Activated CD8-positive, alpha-beta memory T cell treated with anti-CD3 and anti-CD28 coated beads for 36 hours (primary cell): Measurements from ENCODE around the gene LHFPL6. TPM values are rescaled to one million over a fixed set of nuclear protein-coding genes. Genes with fewer than 3 reads are reported as not detected.

Experiments
- CTCF ChIA-PET: fragments of 350-600 bp; sonication (Branson Sonifier 250); formaldehyde crosslinking; loops from one replicate; lab custom pipeline; 2021; ENCODE audit warnings: antibody characterized with exemption; lab: Charles Lee
- POLR2A ChIA-PET: fragments of 350-600 bp; sonication (Branson Sonifier 250); formaldehyde crosslinking; loops from one replicate; lab custom pipeline; 2021; ENCODE audit warnings: antibody characterized with exemption; lab: Charles Lee
- total RNA-seq, 2 experiments: library from RNA; stranded (reverse); gene quantifications; one replicate each; pipeline ENCODE4 v1.2.3, GENCODE V29; 2021

Gene LHFPL6
- total RNA-seq, 2 experiments from 2014 or later, result 3.3 to 3.6 TPM

DNA sequence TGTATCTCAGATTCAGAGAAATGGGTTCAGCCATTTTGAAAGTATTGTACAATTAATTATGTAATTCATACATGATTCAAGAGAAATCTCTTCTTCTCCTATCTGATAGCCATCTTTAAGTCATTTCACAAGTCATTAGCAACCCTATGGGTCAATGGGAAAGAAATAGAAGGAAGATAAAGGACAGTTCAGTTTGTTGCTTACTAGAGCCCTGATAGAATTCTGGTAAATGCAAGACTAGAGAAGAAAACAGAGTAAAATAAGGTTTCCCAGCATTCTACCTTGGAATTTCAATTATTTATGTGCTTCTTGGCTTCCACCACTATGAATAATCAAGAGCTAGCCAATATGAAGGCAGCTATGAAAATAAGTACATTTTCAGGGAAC is 117.7 kb downstream of the LHFPL6 start:
- ChIA-PET POLR2A (no interaction called here), CTCF (no interaction called here)

- ChIA-PET CTCF (no interaction called here), POLR2A (no interaction called here)
Observed at GRCh38 chr13:39484506-39485313, 118.3 kb downstream of the LHFPL6 start.

DNA sequence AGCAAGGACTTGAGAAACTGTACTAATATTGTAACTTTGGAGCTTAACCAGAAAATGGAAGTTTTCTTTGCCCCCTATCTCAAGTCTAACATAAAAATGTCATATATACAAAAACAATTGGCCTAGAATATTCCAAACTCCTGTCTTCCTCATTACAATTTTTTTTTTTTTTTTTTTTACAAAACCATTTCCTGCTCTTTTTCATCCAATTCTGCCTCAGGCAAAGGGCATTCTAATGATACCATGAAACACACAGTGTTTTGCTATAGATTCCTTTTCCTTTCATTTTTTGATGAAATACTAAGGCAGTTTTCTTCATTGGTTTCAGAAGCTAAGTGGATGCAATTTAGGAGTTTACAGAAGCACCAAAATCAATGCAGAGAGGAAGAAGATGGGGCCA is 119.7 kb downstream of the LHFPL6 start:
- CTCF ChIA-PET, result no interaction called here

GRCh38 chr13:39481491-39481890 is 121.5 kb downstream of the LHFPL6 start:
- CTCF ChIA-PET, result no interaction called here
- POLR2A ChIA-PET, result no interaction called here

More for the DNA sequence above, 119.7 kb downstream of the LHFPL6 start:
- POLR2A ChIA-PET, result no interaction called here

DNA sequence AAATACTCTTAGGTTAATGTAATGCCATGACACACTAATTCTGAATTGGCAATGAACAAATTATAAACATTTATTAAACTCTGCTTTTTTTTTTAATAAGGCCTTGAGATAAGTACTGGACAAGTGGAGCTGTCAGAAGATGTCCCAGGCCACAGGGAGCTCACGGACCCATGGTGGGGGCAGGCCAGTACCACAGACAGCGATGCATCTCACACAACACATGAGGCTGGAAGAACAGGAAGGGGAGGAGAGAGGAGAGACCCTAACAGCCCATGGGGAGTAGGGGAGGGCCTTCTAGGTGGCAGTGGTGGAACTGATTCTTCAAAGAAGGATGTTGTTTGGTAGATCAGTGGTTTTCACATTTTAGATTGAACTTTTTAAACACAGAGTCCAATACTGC is 128.4 kb downstream of the LHFPL6 start:
- CTCF ChIA-PET, result no interaction called here

DNA sequence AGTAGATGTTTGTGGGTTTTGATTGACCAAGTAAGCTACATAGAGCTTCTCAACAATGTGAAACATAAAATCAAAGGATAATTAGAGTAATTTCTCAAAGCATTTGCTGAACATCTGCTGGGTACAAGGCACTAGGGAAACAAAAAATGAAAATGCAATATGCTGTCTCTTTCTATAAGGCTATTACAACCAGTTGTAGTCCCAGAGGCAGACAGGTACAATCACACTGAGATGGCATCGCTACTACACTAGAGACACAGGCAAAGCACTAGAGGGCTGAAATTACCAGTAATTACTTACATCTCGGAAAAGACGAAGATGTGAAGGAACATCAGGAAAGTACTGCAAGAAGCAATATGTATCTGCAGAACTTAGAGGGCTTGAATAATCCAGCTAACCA is 133.3 kb downstream of the LHFPL6 start:
- ChIA-PET POLR2A (no interaction called here), CTCF (no interaction called here)

More for the DNA sequence above, 128.4 kb downstream of the LHFPL6 start:
- POLR2A ChIA-PET, result no interaction called here

DNA sequence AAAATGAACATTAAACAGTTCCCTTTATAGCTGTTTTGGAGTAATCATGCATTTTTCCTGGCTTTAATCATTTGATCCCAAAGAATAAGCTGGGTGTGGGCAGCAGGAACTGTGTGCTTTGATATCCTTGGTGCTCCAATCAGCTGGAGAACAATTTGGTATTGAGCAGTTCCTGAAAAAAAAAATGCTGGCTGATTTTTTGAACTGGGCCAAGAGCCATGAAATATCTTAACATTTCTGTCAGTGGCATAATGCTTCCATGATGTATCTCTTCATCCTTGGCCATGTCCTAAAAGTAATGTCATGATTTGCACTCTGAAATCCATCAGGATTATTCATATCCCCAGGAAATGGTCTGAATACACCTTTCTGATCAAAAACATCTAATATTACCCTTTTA is 134.7 kb downstream of the LHFPL6 start:
- CTCF ChIA-PET, result no interaction called here

GRCh38 chr13:39463611-39464010 is 139.4 kb downstream of the LHFPL6 start:
- ChIA-PET CTCF (no interaction called here), POLR2A (no interaction called here)

More for the DNA sequence above, 134.7 kb downstream of the LHFPL6 start:
- POLR2A ChIA-PET, result no interaction called here

DNA sequence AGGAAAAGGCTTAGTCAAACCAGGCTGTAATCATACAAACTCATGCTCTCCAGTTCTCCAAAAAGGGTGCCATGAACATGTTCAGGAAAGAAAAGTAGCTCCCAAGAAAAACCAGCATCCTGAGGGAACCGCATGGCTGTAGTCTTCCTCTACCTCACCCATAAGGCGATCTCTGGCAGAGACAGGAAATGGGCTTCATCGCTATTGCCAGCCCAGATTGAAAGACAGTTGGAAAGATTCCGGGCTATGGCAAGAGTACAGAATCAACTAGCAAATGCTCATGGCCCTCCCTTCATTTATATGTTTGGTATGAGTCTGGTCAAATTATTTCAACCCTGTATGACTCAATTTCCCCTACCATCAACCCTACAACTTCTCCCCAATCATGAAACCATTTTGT is 140.1 kb downstream of the LHFPL6 start:
- ChIA-PET CTCF (no interaction called here), POLR2A (no interaction called here)

GRCh38 chr13:39462428-39462827 is 140.6 kb downstream of the LHFPL6 start:
- ChIA-PET CTCF (no interaction called here), POLR2A (no interaction called here)

DNA sequence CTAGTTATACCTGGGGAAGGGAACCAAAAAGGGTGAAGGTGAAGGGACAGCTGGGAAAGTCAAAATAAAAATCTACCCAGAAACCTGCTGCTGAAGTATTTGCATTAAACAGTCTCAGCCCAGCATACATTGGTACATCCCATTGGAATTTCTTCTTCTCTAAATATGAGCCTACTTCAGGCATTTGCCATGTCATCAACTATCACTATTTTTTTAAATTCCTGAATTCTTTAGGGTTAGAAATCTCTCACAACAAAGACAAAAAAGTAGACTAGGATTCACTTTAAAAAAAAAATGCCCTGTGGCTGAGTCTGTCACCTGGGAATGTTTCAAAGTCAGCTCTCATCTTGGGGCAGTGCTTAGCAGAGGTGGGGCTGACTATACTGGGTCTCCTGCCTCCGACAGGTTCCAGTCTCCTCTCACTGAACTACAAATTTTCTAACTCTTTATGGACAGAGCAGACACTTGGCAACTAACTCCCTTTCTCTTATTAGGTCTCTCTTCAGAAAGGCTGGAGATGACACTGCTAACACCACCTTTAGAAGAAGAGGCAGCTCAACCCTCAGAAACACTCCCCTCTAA is 141.2 kb downstream of the LHFPL6 start:
- ChIA-PET POLR2A (no interaction called here), CTCF (no interaction called here)

GRCh38 chr13:39457274-39457673 is 145.7 kb downstream of the LHFPL6 start:
- CTCF ChIA-PET, result no interaction called here
- POLR2A ChIA-PET, result no interaction called here

- ChIA-PET POLR2A (no interaction called here), CTCF (no interaction called here)
Observed at GRCh38 chr13:39455521-39456175, 147.3 kb downstream of the LHFPL6 start.

- ChIA-PET CTCF (no interaction called here), POLR2A (no interaction called here)
Observed at GRCh38 chr13:39452834-39453233, 150.2 kb downstream of the LHFPL6 start.

- CTCF ChIA-PET, result interaction anchor here (1.3 kb wide), 1 partner anchor 11 kb away, joined by 3 read pairs; no protein-coding TSS in a partner anchor
- POLR2A ChIA-PET, result no interaction called here
Observed at GRCh38 chr13:39452417-39452816, 150.6 kb downstream of the LHFPL6 start.

DNA sequence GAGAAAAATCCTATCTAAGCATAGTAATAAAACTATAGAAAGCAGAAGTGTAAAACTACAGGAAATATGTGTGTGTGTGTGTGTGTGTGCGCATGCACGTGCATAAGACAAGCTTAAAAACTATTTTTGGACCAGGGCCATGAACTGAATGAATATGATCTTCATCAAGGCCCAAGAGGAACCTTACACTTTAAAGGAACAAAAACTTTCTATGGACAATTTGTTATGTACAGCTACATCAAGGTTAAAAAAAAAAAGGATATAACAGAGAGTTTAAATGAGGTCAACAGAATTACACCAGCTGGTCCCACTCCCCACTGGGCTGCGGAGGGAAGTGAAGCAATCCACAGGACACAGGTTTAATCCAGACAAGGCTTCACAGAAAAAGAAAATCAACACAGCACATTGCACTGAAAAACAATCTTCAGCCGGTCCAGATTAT is 151.1 kb downstream of the LHFPL6 start:
- ChIA-PET POLR2A (no interaction called here), CTCF (interaction anchor here (1.3 kb wide), 1 partner anchor 11 kb away, joined by 3 read pairs; no protein-coding TSS in a partner anchor)

DNA sequence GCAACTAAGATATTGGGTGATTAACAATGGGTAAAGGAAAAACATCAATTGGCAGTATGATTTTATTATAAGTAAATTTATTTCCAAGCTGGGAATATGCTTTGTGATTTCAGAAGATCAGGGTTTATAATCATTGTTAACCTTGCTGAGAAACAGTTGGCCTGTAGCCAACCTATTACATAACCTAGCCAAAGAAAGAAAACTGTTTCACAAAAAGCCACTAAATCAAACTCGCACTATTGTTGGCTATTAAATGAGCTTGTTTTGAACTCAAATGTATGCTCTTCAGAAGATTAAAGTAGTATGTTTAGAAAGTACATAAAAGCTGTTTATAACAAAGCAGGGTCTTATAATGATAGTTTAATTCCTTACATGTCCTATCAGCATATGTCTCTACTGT is 151.7 kb downstream of the LHFPL6 start:
- ChIA-PET CTCF (interaction anchor here (1.3 kb wide), 1 partner anchor 10 kb away, joined by 3 read pairs; no protein-coding TSS in a partner anchor), POLR2A (no interaction called here)

DNA sequence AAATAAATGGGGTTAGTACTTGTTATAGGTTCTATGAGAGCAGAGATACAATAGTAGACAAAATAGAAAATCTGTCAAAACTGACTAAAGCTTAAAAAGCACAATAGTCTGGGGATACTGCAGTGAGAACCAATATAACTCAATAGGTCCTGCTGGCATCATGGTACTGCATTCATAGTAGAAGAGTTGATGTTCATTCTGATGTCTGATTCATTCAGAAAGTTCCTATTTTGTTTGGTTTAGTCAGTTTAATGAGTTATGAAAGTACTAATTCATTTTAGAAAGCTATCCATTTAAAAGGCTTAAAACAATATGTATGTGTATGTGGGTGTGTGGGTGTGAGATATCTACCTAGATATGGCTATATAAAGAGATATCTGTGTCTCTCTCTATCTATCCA is 152.8 kb downstream of the LHFPL6 start:
- ChIA-PET CTCF (no interaction called here), POLR2A (no interaction called here)

DNA sequence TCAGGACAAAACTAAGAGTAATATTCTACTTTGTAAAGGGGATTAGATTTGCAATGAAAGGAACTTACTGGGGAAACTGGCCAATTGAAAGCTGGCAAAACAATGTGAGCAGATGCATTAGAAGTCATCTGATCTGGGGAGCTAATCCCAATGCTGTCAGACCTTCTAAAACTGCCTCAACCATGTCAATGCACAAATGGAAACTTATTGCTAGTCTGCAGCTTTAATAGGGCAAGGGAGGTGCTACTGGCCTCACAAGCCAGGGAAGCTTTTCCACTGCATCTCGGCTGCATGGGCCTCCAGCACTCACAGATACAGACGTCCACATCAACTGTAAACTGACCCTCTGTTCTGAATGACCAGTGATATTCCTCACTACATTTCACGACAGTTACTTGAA is 154.2 kb downstream of the LHFPL6 start:
- ChIA-PET POLR2A (no interaction called here), CTCF (no interaction called here)

DNA sequence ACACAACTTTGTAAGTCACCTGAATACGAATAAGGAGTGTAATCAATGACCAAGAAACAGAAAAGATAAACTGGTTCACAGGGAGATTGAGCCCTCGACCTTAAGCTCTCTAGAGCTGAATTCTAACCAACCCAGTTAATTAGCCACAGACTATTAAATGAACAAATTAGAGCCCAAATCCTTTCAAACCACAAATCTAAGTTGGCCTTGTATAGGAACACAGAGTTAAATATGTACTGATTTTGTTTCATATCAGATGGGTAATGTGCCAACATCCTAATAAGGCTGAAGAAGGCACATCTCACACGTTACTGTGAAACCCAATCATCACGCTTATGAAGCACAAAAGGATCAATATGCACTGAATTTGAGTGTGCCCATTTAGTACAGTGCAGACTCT is 156.1 kb downstream of the LHFPL6 start:
- CTCF ChIA-PET, result no interaction called here
- POLR2A ChIA-PET, result no interaction called here
